Natural killer cell (primary cell): ENCODE results near the gene KRTAP4-9. TPM values are rescaled to one million over a fixed set of nuclear protein-coding genes. Genes with fewer than 3 reads are reported as not detected.

ENCODE experiments used
- ATAC-seq, 3 donors: fragments of 150-1000 bp in 2 of 3; fragments of 200-7000 bp in 1 of 3; cut with Tn5 transposase; 1 replicate in 1 of 3; 2 replicates in 2 of 3; pipeline ENCODE4 v1.10.0; 2021; ENCODE audit warnings: mild to moderate bottlenecking in 2 of 3, moderate library complexity in 2 of 3
- DNase-seq, 2 donors: peaks; one replicate each; pipeline versions ENCODE4 v3.0.0 to v3.0.0-alpha.2; 2013 to 2021; ENCODE audit warnings: mixed read lengths in 1 of 2
- H3K27ac ChIP-seq: one replicate; pipeline ENCODE4 v1.5.1; 2013; ENCODE audit warnings: mild to moderate bottlenecking, low read length
- H3K27me3 ChIP-seq: one replicate; pipeline ENCODE4 v1.6.1; 2013; ENCODE audit warnings: low read length; ENCODE audit not compliant: control insufficient read depth, insufficient read depth
- H3K36me3 ChIP-seq: one replicate; pipeline ENCODE4 v1.6.1; 2013; ENCODE audit warnings: low read length; ENCODE audit not compliant: control insufficient read depth, insufficient read depth
- H3K4me1 ChIP-seq: one replicate; pipeline ENCODE4 v1.6.1; 2013; ENCODE audit warnings: low read length; ENCODE audit not compliant: control insufficient read depth, insufficient read depth
- H3K4me3 ChIP-seq: one replicate; pipeline ENCODE4 v1.5.1; 2013; ENCODE audit warnings: low read length
- H3K9me3 ChIP-seq: one replicate; pipeline ENCODE4 v1.6.1; 2013; ENCODE audit warnings: low read length; ENCODE audit not compliant: control insufficient read depth, insufficient read depth
- H3K27ac Mint-ChIP-seq, 2 donors: one replicate each; pipeline ENCODE4 v1.8.0; 2022; ENCODE audit warnings: mild to moderate bottlenecking in 2 of 2, mixed read lengths in 2 of 2, moderate library complexity in 1 of 2
- H3K27me3 Mint-ChIP-seq, 2 donors: one replicate each; pipeline ENCODE4 v1.8.0; 2022; ENCODE audit warnings: low read depth in 2 of 2, mixed read lengths in 2 of 2
- H3K36me3 Mint-ChIP-seq: one replicate; pipeline ENCODE4 v1.8.0; 2022; ENCODE audit warnings: mixed read lengths
- H3K4me1 Mint-ChIP-seq, 2 donors: one replicate each; pipeline ENCODE4 v1.8.0; 2022; ENCODE audit warnings: mixed read lengths in 2 of 2
- H3K4me3 Mint-ChIP-seq: one replicate; pipeline ENCODE4 v1.8.0; 2022; ENCODE audit warnings: mild to moderate bottlenecking, moderate library complexity, mixed read lengths
- H3K9me3 Mint-ChIP-seq, 2 donors: one replicate each; pipeline ENCODE4 v1.8.0; 2022; ENCODE audit warnings: mixed read lengths in 2 of 2
- CTCF ChIP-seq: fragments of 200-600 bp; IDR thresholded peaks from one replicate; pipeline ENCODE4 v1.8.0; 2022; ENCODE audit warnings: antibody characterized with exemption
- WGBS: methylation state at CpG from one replicate; pipeline ENCODE4 v1.1.7; 2013; ENCODE audit warnings: missing lambda C conversion rate; ENCODE audit not compliant: insufficient coverage; 5-methylcytosine and 5-hydroxymethylcytosine counted together
- intact Hi-C: fragments of 100-400 bp; cut with micrococcal nuclease; formaldehyde crosslinking; loops from one replicate; pipeline ENCODE4 v1.14.2; 2022
- total RNA-seq, 4 donors: library from RNA; stranded (reverse); fragments of 120-200 nt in 1 of 4; gene quantifications; one replicate each; pipeline versions ENCODE4 v1.2.3 to v1.2.4, GENCODE V29; 2013 to 2022

KRTAP4-9 gene
- total RNA-seq, 3 donors from 2014 or later (not counting 1 experiment from before 2014, with no cell fraction given), result not detected

- H3K27ac Mint-ChIP-seq, result no peak within 1 kb of the TSS
- no peak within 1 kb of the TSS for H3K4me3 Mint-ChIP-seq
- Histone ChIP-seq H3K4me1 (no peaks in the 10 kb centered on the region), H3K36me3 (no peaks in the 10 kb centered on the region), H3K27me3 (no peaks in the 10 kb centered on the region), H3K27ac (no peak within 1 kb of the TSS), H3K9me3 (no peaks in the 10 kb centered on the region), H3K4me3 (no peak within 1 kb of the TSS)
- no peaks in the 10 kb centered on the region for H3K36me3 Mint-ChIP-seq
- 86% methylated on average over 5 of the region's 6 CpGs for WGBS
- DNase-seq (no peak), ATAC-seq (no peak)
- H3K27me3 Mint-ChIP-seq, result peaks cover 0 to 6% of the 10 kb centered on the region in 2 donors
- H3K4me1 Mint-ChIP-seq, result no peaks in the 10 kb centered on the region
- no peak for TF ChIP-seq CTCF
- no peaks in the 10 kb centered on the region for H3K9me3 Mint-ChIP-seq
- intact Hi-C loops, result no loop called here
Measured at GRCh38 chr17:41065829-41066624, 39.2 kb upstream of the KRTAP4-9 start, which contains the start of gene KRTAP2-4. KRTAP2-4 (minus strand) TSS chr17:41065879; CDS start chr17:41065845, 34 bp downstream.

GRCh38 chr17:41067281-41067680 lies 37.9 kb upstream of the KRTAP4-9 start:
- DNase-seq (no peak), ATAC-seq (no peak)
- no peak overlapping the region for H3K27ac ChIP-seq
- no peak overlapping the region for H3K27ac Mint-ChIP-seq
- H3K4me3 Mint-ChIP-seq, result no peak overlapping the region
- no peak for TF ChIP-seq CTCF
- H3K36me3 ChIP-seq, result no peaks in the 10 kb centered on the region
- H3K27me3 ChIP-seq, result no peaks in the 10 kb centered on the region
- peaks cover 0 to 3% of the 10 kb centered on the region in 2 donors for H3K27me3 Mint-ChIP-seq
- H3K9me3 ChIP-seq, result no peaks in the 10 kb centered on the region
- H3K4me1 ChIP-seq, result no peaks in the 10 kb centered on the region
- H3K4me1 Mint-ChIP-seq, result no peaks in the 10 kb centered on the region
- no peak overlapping the region for H3K4me3 ChIP-seq
- no peaks in the 10 kb centered on the region for H3K36me3 Mint-ChIP-seq
- no peaks in the 10 kb centered on the region for H3K9me3 Mint-ChIP-seq
- intact Hi-C loops, result no loop called here

GRCh38 chr17:41069031-41069430 lies 36.2 kb upstream of the KRTAP4-9 start:
- H3K4me3 ChIP-seq, result no peak overlapping the region
- intact Hi-C loops, result no loop called here
- Mint-ChIP-seq H3K27ac (no peak overlapping the region), H3K27me3 (peaks cover 0 to 4% of the 10 kb centered on the region in 2 donors), H3K4me3 (no peak overlapping the region), H3K36me3 (no peaks in the 10 kb centered on the region), H3K9me3 (no peaks in the 10 kb centered on the region), H3K4me1 (no peaks in the 10 kb centered on the region)
- no peaks in the 10 kb centered on the region for H3K9me3 ChIP-seq
- no peak for DNase-seq
- no peaks in the 10 kb centered on the region for H3K36me3 ChIP-seq
- H3K27ac ChIP-seq, result no peak overlapping the region
- WGBS, result 41% methylated on average over 3 of the region's 3 CpGs
- no peaks in the 10 kb centered on the region for H3K4me1 ChIP-seq
- H3K27me3 ChIP-seq, result no peaks in the 10 kb centered on the region
- no peak for ATAC-seq
- no peak for TF ChIP-seq CTCF
